GM19452 (cell line): ENCODE results near the gene SUMO3.
A peak's percentile ranks its signal among the peaks of the same experiment; 100 is the strongest.

ENCODE experiments used
- ATAC-seq: cut with Tn5 transposase; IDR thresholded peaks from one replicate; pipeline ENCODE4 v1.9.1; 2021; ENCODE audit not compliant: unreplicated experiment

Gene SUMO3

GRCh38 chr21:44804762-44805161 lies 13.1 kb downstream of the SUMO3 start:
- no peak for ATAC-seq

- ATAC-seq: no peak
Observed at GRCh38 chr21:44803651-44804050, 14.2 kb downstream of the SUMO3 start.

DNA sequence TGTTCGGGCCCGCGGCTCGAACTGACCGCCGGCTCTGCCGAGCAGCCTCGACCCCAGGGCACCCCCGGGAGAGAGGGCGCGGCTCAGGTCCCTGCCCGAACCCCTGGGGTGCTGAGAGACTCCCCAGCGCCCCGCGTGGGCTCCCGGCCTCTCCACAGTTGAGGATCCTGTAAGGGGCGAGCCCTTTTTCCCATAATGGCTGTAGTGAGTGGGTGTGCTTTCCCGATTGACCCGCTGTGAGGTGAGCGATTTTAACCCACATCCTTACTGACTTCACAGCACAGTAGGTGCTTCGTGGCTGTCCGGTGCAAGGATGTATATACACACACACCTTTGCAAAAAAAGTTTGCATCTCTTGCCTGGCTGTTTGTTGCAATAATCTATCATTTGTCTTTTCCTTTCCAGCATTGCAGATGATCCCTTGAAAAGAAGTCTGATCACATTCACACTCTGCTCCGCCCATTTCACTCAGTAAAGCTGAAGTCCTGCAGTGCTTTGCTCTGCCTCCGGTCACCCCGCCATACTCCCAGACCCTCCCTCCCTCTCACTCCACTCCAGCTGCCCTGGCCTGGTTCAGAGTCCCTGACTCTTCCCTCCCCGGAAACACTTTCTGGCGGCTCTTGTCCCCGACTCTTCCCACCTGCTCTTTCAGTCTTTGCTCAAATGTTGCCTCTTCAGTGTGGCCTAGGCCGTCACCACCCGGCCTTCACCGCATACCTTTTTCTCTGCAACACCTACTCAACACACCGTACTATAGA lies 15.3 kb downstream of the SUMO3 start:
- ATAC-seq: no peak

GRCh38 chr21:44801468-44802395 lies 16.1 kb downstream of the SUMO3 start, which contains the start of gene UBE2G2:
Gene UBE2G2 (minus strand): TSS chr21:44801820. CDS start chr21:44801748, 72 bp downstream.
- peak; percentile 70 for ATAC-seq

DNA sequence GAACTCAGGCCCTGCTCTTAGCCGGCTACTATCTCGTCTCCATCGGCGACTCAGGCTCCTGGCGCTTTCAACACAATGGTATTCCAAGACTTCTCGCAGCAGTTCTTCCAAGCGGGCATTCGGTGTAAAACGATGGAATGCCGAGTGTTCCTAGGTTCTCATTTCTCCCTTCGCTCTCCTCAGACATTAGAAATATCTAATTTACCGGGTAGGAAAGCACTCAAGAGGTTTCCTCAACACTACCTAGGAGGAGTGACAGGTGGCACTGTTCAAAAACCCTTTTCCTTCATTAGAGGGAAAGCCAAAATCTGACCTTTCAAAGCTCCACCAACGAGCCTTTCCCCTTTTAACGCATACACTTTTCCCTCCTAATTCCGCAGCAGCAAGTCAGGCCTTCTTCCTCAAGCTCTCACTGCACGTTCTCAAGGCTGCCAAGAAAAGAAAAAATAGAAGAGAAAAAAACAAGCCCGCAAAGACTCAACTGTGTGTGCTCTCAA lies 16.8 kb downstream of the SUMO3 start:
- no peak for ATAC-seq

DNA sequence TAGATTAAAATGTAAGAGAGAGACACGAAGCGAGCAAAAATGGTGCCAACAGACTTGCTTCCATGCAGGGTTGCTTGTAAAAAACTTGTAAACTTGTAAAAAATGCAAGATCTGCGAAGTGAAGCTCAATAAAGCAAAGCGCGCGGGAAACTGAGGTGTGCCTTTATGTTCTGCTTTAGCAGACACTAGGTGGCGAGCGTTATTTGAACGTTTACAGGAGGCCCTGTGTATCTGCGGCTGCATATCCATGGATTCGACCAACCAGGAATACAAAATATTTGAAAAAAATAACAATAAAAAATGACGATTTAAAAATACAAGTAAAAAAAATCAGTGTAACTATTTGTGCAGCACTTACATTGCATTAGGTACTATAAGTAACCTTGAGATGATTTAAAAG lies 17.8 kb downstream of the SUMO3 start:
- no peak for ATAC-seq

DNA sequence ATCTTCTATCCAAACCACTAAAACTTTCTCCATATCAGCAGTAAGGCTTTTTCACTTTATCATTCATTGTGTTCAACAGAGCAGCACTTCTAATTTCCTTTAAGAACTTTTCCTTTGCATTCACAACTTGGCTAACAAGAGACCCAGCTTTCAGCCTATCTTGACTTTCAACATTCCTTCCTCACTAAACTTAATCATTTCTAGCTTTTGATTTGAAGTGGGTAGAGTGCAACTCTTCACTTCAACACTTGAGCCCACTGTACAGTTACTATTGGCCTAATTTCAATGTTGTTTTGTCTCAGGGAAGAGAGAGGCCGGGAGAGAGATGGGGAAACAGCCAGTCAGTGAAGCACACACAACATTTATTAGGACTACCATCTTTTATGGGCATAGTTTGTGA lies 18.2 kb downstream of the SUMO3 start:
- no peak for ATAC-seq

- ATAC-seq: no peak
Observed at GRCh38 chr21:44797775-44798174, 20.1 kb downstream of the SUMO3 start.

DNA sequence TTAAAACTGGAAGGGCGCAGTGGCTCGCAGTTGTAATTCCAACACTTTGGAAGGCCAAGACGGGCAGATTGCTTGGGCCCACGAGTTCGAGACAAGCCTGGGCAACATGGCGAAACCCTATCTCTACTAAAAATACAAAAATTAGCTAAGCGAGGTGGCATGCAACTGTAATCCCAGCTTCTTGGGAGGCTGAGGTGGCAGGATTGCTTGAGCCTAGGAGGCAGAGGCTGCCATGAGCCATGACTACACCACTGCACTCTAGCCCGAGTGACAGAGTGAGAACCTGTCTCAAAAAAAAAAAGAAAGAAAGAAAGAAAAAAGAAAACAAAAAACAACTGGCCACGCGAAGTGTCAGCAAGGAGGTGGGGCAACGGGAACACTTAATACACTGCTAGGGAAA lies 22.5 kb downstream of the SUMO3 start:
- ATAC-seq: no peak

GRCh38 chr21:44793592-44794374 lies 24.1 kb downstream of the SUMO3 start:
- no peak for ATAC-seq

- peak; percentile 61 for ATAC-seq
Observed at GRCh38 chr21:44792702-44793591, 24.9 kb downstream of the SUMO3 start.

DNA sequence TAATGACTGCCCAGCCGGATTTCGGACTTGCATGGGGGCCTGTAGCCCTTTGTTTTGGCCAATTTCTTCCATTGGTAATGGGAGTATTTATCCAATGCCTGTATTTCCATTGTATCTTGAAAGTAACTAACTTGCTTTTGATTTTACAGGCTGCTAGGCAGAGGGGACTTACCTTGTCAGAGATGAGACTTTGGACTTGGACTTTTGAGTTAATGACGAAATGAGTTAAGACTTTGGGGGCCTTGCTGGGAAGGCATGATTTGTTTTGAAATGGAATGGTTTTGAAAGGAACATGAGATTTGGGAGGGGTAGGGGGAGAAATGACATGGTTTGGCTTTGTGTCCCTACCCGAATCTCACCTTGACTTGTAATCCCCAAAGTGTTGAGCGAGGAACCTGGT lies 25.9 kb downstream of the SUMO3 start:
- no peak for ATAC-seq

DNA sequence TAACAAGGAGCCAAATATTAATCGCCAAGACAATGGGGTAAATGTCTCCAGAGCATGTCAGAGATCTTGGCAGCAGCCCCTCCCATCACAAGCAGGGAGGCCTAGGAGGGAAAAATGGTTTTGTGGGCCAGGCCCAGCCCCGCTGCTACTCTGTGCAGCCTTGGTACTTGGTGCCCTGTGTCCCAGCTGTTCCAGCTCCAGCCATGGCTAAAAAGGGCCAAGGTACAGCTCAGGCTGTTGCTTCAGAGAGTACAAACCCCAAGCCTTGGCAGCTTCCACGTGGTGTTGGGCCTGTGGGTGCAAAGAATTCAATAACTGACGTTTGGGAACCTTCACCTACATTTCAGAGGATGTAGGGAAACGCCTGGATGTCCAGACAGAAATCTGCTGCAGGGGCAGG lies 26.6 kb downstream of the SUMO3 start:
- no peak for ATAC-seq

DNA sequence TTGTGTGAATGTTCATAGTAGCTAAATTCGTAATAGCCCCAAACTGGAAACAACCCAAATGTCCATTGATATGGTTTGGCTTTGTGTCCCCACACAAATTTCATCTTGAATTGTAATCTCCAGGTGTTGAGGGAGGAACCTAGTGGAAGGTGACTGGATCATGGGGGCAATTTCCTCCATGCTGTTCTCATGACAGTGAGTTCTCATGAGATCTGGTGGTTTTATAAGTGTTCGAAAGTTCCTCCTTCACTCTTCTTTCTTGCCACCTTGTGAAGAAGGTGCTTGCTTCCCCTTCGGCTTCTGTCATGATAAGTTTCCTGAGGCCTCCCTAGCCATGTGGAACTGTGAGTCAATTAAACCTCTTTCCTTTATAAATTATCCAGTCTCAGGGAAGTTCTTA lies 27.5 kb downstream of the SUMO3 start:
- ATAC-seq: no peak

- ATAC-seq: no peak
Observed at GRCh38 chr21:44789880-44790279, 28.0 kb downstream of the SUMO3 start.

GRCh38 chr21:44785620-44786335 lies 32.1 kb downstream of the SUMO3 start:
- no peak for ATAC-seq

DNA sequence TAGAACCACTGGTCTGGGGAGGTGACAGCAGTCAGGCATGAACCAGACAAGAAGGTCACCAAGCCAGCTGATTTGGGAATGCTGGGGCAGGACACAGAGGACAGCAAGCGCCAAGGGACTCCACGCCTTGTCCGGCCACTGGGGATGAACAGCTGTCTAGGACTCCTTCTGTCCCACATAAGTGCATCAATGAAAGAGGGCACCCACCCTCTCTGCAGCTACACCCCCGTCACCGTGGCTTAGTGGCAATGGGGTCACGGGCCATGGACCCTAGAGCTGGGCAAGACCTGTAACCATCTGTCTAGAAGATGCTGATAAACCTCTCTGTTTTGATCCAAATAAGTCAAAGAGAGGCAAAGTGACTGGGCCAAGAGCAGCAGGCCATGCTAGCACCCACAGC lies 33.1 kb downstream of the SUMO3 start:
- ATAC-seq: no peak

DNA sequence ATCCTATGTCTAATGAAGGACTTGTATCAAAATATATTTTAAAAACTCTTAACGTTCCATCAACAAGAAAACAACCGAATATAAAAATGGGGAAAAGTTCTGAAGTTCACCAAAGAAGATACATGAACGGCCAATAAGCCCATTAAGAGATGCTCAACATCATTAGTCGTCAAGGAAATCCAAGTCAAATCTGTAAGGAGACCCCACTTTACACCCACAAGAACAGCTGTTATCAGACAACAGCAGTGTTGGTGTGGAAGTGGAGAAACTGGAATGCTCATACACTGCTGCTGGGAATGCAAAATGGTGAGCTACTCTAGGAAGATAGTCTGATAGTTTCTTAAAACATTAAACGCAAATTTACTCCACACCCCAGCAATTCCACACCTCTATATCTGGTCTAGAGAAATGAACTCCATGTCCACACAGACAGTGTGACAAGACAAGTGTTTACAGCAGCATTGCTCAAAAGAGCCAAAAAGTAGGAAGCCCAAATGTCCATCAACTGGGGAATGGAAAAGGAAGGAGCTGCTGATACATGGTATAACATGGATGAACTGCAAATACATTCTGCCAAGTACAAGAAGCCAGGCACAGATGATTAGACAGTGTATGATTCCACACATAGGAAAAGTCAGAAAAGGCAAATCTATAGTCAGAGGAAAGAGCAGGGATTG lies 34.7 kb downstream of the SUMO3 start:
- no peak for ATAC-seq
